GM18508 (cell line): ENCODE data around the gene GDF9.

Experiments
- ATAC-seq: cut with Tn5 transposase; IDR thresholded peaks from one replicate; pipeline ENCODE4 v1.9.1; 2021; ENCODE audit warnings: moderate number of reproducible peaks; ENCODE audit not compliant: insufficient read depth, unreplicated experiment

Gene GDF9

DNA sequence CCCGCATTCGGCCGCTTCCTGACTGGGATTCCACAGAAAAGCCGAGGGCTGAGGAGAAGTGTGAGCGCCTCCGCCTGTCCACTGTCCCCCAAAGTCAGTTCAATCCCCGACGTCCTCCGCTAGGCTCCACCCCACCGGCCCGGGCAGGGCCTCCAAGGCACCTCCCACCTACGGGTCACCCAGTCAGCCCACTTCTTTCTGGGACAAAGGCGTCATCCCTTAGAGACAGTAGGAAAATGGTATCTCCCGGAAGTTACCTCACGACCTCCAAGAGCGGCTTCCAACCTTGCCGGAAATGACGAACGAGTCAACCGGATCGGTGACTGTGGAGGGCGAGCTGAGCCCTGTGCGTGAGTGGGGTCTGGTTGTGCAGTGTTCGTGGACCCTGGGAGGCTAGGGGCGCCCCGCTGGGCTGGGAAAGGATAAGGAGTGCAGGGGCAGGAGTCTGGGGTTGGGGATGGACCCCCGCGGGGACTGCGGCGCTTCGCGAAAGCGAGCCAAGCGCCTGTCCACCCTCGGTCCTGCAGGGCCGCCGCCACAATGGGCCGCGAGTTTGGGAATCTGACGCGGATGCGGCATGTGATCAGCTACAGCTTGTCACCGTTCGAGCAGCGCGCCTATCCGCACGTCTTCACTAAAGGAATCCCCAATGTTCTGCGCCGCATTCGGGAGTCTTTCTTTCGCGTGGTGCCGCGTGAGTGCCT, at the start of gene GDF9, which contains the start of gene UQCRQ:
Gene GDF9 (minus strand): TSS at position 128 of the 704 bp plus-strand sequence. CDS start 1,936 bp downstream, outside the sequence.
Gene UQCRQ (plus strand): TSS at position 301 of the 704 bp plus-strand sequence. CDS start 240 bp downstream, at position 541.
- ATAC-seq: peak; percentile 95

- no peak for ATAC-seq
Measured at GRCh38 chr5:132915681-132916080, 49.4 kb upstream of the GDF9 start.

DNA sequence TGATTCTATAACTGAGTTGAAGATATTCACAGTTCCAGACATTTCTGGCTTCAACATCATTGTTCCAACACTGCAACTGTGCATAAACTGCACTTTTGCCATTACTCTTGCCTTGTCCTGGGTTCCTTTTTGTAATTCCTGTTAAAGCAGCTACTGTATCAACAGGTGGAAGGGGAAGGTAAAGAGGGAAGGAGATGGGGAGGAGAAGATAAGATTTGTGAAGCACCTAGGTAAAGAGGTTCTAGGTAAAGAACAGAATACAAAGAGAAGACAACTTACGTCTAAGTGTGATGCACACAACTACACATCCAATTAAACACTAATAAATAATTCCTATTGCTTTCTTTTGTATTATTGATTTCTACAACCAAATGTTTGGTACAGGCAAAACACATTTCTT, 43.4 kb upstream of the GDF9 start:
- no peak for ATAC-seq

DNA sequence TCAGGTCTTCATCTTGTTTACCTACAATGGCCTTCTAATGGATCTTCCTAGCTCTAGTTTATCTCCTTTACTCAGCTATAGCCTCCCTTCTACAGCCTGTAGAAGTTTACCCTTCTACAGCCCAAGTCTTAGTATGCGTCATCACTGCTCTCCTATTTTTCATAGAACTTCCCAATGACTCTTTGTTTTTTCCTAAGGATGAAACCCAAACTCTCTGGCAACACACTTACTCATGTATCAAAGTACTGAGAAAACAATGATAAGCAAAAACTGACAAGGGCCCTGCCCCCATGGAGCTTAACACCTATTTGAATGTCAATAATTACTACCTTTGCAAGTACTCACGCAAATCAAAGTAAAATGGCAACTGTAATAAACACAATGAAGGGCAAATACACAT, 40.9 kb upstream of the GDF9 start:
- ATAC-seq: no peak

- ATAC-seq: no peak
Measured at GRCh38 chr5:132905938-132906337, 39.7 kb upstream of the GDF9 start.

DNA sequence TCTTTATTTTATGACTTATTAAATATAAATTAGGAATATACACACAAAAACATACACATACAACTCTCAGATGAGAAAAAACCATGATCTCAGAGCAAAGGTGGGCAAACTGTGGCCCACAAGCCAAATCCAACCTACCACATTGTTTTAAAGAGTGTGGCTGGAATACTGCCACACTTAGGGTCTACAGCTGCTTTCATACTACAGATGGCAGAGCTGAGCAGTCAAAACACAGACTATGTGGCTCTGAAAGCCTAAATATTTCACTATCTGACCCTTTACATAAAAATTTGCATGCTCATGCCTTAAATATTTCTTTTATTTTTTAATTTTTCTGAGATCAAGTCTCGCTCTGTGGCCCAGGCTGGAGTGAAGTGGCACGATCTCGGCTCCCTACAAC, 35.5 kb upstream of the GDF9 start:
- ATAC-seq: no peak

DNA sequence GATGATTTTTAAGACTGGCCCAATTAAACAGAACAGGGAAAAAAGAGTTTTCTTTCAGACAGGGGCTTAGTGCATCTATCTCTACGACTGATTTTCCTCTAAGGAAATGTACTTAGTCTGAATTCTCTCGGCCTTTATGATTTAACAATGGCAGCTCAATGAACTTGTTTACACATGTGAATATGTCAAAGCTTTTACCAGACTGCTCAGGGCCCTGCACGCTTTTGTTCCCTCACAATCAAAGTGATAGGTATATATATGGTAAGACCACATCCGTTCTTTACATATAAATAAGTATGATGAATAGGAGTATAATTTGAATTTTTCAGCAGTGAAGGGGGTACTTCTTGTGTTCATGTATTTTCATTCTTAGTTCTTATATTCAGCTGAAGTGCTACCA, 34.8 kb upstream of the GDF9 start:
- ATAC-seq: no peak

DNA sequence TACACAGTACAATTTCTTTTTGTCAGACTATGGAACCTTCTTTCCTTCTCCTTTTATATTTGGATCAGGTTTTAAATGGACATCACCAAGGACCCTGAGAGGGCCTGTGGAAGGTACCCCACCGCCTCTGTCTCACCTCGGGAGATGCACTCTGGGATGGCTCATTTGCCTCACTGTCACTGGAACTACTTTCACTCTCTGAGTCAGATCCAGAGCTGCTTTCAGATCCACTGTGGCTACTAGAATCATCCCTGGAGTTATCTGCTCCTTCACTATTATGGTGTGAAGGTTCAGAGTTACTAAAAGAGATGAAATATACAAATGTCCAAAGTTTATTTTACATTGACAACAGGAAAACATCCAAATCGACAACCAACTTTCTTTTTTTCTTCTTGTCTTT, 31.8 kb upstream of the GDF9 start:
- no peak for ATAC-seq

- ATAC-seq: no peak
Measured at GRCh38 chr5:132896685-132897084, 30.4 kb upstream of the GDF9 start.

GRCh38 chr5:132895719-132896305, 29.5 kb upstream of the GDF9 start:
- ATAC-seq: no peak

DNA sequence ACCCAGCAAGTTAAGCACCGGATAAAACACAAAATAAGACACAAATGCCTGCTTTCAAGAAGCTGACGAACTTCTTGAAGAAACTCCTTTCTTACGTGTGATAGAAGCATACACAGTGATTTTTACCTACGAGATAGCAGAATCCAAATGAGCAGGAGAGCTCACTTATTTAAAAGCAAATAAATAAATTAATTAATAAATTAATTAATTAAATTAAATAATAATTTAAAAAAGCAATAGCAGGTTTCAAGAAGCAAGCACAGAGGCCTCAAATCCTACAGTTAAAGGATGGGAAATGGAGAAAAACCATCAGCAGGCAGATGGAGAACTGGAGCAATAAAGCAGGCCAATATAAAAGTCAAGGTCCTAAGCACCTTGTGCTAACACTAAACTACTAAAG, 24.5 kb upstream of the GDF9 start:
- no peak for ATAC-seq

DNA sequence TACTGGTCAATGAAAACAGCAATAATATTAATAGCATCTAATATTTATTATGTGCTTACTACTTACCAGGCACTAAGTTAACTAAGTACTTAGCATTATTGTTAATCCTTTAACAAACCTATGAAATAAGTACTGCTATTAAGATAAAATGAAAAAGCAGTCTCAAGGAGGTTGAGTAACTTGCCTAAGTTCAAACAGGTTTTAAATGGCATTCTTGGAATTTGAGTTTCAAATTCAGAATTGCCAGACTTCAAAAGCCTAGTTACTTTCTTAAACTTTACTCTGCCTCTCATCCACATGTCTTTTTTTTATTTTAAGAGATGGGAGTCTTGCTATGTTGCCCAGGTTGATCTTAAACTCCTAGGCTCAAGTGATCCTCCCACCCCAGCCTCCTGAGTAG, 23.2 kb upstream of the GDF9 start:
- ATAC-seq: no peak

DNA sequence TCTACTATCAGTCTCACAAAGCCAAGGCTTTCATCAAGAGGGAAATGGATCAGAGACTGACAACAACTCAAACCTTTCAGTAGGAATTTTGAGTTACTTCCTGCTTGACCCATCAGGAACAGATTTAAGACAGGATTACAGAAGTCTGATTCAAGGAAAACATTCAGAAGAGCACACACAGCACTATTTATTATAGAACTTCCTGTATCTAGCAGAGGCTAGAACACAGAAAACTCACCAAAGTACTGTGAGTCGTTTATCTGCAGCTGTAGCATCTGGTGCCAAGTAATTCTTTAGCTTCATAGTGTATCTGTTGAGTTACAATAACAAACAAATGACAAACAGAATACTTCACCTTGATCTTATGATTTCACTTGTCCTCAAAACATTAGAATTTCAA, 21.0 kb upstream of the GDF9 start:
- ATAC-seq: no peak

- no peak for ATAC-seq
Measured at GRCh38 chr5:132886064-132886823, 20.0 kb upstream of the GDF9 start.

DNA sequence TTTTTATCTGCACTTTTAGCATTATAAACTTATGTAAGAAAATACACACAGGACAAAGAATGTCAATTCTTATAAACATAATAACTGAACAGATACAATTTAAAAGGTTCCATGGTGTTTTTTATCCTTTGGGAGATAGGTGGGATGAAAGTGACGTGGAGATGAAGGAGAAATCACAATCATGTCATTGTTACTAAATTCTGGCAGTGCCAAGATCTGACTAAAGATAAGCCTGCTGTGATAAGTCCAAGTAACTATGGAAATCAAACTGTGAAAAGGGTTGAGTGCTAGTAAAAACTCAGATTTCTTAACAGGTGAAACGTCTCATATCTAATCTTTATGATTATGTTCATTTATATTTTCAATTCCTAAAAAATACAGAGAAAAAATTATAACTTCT, 18.3 kb upstream of the GDF9 start:
- ATAC-seq: no peak

- ATAC-seq: no peak
Measured at GRCh38 chr5:132883261-132883834, 17.1 kb upstream of the GDF9 start.

DNA sequence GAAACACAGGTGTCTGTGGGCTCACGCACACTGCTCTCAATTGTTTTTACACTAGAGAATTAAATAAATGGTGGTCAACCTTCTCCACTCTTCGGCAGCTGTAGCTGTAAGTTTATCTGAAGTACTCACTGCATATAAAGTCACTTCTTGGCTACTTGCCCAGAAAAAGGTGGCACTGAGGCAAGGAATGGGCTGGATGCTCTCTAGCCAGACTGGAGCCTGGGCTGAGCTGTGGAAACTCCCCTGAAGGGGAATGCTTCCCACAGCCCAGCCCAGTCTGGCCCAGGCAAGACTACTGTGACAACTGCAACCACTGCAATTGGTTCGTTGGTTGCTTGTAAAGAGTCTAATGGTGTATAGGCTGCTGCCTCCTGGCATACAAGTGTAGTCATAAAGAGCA, 11.7 kb upstream of the GDF9 start:
- ATAC-seq: no peak

DNA sequence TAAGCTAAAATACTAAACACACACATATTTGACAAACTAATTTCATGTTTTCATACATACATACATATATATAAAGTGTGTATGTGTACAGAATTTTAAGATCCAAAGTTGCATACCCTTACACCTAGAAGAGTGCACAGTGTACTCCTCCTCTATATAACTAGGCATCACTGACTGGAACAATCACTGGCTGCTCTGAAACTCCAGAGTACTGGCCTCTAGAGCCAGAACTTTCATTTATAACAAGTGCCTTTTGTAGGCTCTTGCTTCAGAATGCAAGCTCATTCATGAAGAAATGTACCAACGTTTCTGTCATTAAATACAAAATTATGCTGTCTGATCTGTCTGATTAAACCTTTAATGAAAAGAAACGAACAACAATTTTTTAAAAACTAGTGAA, 11.2 kb upstream of the GDF9 start:
- ATAC-seq: no peak

DNA sequence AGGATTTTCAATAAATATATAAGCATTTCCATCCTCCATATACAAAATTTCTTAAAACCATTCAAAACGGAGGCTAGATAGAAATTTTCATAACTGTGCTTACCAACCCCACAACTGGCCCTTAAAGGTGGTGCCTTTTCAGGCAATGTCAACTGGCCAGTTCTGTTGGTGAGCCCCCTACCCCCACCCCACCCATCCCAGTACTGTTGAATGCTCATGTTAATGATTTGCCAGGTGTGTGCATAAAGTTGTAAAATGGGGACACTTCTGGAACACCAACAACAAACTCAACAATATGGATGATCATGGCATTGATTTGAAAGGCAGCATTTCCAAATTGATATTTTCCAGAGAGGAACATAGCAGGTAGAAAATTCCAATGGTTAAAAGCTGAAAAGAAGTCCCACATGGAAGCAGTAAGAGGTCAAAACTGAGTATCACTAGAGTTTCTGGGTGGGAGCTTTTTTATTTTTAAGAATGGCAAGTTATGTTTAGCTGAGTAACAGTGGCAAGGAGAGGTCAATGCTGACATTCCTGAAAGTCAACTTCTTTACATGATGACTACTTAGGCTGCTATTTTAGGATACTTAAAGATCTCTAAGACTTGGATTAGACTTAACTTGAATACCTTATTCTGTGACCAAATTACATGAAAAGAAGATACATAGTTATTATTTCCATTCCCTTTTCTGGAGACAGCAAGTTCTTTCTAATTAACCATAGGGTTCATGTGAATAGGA, 9.9 kb upstream of the GDF9 start:
- no peak for ATAC-seq

DNA sequence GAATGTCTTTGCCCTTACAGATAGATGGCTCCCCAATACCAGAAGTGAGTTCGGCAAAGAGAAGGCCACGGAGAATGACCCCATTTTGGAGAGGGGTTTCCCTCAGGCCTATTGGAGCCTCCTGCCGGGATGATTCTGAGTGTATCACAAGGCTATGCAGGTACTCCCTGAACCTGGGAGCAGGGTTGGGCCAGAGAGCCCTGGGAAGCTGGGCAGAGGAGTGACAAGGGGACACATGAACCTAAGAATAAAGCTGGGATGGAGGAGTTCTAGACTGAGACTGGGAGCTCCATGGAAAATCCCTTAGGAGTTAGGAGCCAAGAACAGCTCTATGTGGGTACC, 7.6 kb upstream of the GDF9 start:
- no peak for ATAC-seq
